Mesothelial cell of epicardium (in vitro differentiated cells): ENCODE data around the gene PRKAR1B. TPM values are rescaled to one million over a fixed set of nuclear protein-coding genes. Genes with fewer than 3 reads are reported as not detected.

Experiments used
- DNase-seq, 2 experiments: peaks; one replicate each; pipeline ENCODE4 v3.0.0; 2021; ENCODE audit warnings: low spot score in 2 of 2; ENCODE audit not compliant: unreplicated experiment in 2 of 2
- H3K27ac Mint-ChIP-seq: 2 replicates; pipeline ENCODE4 v1.8.0; 2021; ENCODE audit warnings: mixed read lengths
- H3K27me3 Mint-ChIP-seq: 2 replicates; pipeline ENCODE4 v1.8.0; 2021; ENCODE audit warnings: low read depth, mixed read lengths
- H3K36me3 Mint-ChIP-seq: 2 replicates; pipeline ENCODE4 v1.8.0; 2021; ENCODE audit warnings: mixed read lengths
- H3K4me1 Mint-ChIP-seq: 2 replicates; pipeline ENCODE4 v1.8.0; 2021; ENCODE audit warnings: mixed read lengths
- H3K4me3 Mint-ChIP-seq: 2 replicates; pipeline ENCODE4 v1.8.0; 2021; ENCODE audit warnings: mild to moderate bottlenecking, moderate library complexity, mixed read lengths
- H3K9me3 Mint-ChIP-seq: 2 replicates; pipeline ENCODE4 v1.8.0; 2021; ENCODE audit warnings: mixed read lengths
- total RNA-seq: library from RNA; stranded (reverse); gene quantifications from 3 replicates; pipeline ENCODE4 v1.2.1, GENCODE V29; 2021
- TF ChIP-seq, protein P1 (sequence below): fragments of 200-600 bp; sonication (generic); IDR thresholded peaks from one replicate; pipeline ENCODE4 v1.5.0; 2021; ENCODE audit warnings: antibody characterized with exemption; ENCODE audit not compliant: unreplicated experiment

Gene PRKAR1B
- total RNA-seq, 1 donor from 2014 or later: 50.6 TPM

DNA sequence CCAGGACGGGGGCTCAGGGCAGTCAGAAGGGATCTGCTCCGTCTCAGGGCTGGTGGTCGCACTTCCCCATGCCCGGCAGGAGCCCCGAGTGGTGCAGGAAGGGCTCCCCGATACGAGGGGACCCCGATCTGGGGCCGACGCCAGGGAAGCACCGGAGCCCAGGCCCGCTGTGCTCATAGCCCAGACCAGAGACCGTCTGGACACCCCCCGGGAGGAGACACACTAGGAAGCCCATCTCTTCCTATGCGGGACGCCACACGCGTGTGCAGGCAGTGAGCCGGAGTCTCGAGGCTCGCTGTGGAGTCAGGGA lies 167.7 kb downstream of the PRKAR1B start:
- no peak for DNase-seq
- H3K36me3 Mint-ChIP-seq: peaks cover 3% of the 10 kb centered on the region
- no peak overlapping the region for H3K27ac Mint-ChIP-seq
- H3K9me3 Mint-ChIP-seq: no peaks in the 10 kb centered on the region
- H3K27me3 Mint-ChIP-seq: no peaks in the 10 kb centered on the region
- no peak overlapping the region for H3K4me3 Mint-ChIP-seq
- H3K4me1 Mint-ChIP-seq: peaks cover 6% of the 10 kb centered on the region
- TF ChIP-seq, protein P1, sequence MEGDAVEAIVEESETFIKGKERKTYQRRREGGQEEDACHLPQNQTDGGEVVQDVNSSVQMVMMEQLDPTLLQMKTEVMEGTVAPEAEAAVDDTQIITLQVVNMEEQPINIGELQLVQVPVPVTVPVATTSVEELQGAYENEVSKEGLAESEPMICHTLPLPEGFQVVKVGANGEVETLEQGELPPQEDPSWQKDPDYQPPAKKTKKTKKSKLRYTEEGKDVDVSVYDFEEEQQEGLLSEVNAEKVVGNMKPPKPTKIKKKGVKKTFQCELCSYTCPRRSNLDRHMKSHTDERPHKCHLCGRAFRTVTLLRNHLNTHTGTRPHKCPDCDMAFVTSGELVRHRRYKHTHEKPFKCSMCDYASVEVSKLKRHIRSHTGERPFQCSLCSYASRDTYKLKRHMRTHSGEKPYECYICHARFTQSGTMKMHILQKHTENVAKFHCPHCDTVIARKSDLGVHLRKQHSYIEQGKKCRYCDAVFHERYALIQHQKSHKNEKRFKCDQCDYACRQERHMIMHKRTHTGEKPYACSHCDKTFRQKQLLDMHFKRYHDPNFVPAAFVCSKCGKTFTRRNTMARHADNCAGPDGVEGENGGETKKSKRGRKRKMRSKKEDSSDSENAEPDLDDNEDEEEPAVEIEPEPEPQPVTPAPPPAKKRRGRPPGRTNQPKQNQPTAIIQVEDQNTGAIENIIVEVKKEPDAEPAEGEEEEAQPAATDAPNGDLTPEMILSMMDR: no peak

DNA sequence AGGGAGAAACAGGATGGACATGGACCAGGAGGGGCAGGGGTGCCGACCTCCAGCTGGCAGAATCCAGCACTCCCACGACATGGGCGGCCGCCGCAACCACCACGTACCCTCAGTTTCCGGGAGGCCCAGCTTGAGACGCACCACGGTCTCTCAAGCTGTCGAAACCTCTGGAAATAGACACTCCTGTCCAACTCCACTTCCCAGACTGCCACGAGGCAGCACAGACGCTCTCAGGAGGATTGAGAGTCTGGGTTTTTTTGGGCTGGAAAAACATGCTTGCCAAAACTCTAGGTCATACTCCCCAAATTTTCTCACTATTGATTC lies 169.6 kb downstream of the PRKAR1B start:
- Mint-ChIP-seq H3K36me3 (peaks cover 8% of the 10 kb centered on the region), H3K27ac (no peak overlapping the region), H3K4me1 (peaks cover 3% of the 10 kb centered on the region)

DNA sequence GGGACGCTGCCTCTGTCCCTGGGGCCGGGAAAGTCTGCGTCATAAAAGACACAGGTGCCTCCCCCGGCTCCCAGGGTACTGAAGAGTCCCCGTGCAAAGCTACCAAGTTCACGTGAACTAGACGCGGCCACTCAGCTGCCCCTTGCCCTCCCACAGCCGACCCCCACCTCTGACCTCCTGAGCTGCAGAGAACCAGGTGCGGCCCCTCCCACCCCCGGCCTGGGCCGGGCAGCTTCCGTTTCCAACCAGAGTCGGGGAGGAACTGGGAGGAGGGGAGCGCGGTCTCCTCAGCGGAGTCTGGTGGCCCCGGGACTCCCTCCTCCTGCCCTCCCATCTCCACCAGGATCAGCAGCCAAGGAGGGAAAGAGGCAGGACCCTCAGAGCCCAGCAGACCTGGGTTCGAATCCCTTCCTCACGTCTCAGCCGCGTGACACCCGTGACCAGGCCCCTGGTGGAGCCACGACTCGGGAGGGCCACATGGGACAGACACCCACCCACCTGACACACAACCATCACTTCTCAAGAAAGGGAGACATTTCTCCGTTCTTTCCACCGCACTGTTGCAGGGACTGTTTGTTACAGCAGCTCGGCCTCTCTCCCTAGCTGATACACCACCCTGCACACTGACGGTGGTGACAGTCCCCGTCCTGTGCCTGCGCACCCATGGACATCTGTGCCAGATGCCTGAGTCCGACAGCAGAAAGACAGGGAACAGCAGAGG lies 170.1 kb downstream of the PRKAR1B start:
- H3K4me1 Mint-ChIP-seq: no peaks in the 10 kb centered on the region
- no peak for DNase-seq
- no peaks in the 10 kb centered on the region for H3K9me3 Mint-ChIP-seq
- H3K27me3 Mint-ChIP-seq: no peaks in the 10 kb centered on the region
- H3K36me3 Mint-ChIP-seq: peaks cover 8% of the 10 kb centered on the region
- no peak overlapping the region for H3K27ac Mint-ChIP-seq
- TF ChIP-seq, protein P1: no peak
- no peak overlapping the region for H3K4me3 Mint-ChIP-seq

More for the DNA sequence above, 169.6 kb downstream of the PRKAR1B start:
- no peaks in the 10 kb centered on the region for H3K9me3 Mint-ChIP-seq
- DNase-seq: no peak
- no peak overlapping the region for H3K4me3 Mint-ChIP-seq
- H3K27me3 Mint-ChIP-seq: no peaks in the 10 kb centered on the region
- TF ChIP-seq, protein P1: no peak

DNA sequence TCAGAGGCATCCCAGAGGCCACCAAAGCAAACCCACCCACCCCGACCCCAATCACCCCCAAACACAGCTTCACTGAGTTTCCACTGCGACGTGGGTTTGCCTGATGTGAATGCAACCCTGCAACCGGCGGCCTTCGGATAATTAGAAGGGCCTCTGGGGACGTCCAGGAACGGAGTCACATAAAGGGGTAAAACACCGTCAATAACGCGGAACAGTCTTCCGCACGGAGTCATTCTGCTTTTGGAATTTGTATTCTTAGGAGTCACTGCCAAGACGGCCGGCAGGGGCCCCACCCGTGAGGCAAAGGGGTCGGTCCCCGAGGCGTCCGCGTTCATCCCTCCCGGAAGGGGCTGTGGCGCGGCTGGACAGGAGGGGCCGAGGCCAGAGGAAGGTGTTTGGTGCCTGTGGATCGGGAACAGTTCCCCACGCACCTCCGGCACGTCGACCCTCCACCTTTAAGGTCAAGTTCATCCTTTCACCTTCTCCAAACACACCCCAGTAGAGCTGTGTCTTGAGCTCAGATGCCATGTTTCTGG lies 170.7 kb downstream of the PRKAR1B start:
- Mint-ChIP-seq H3K4me3 (no peak overlapping the region), H3K4me1 (no peaks in the 10 kb centered on the region), H3K27ac (no peak overlapping the region), H3K36me3 (peaks cover 8% of the 10 kb centered on the region), H3K9me3 (no peaks in the 10 kb centered on the region), H3K27me3 (no peaks in the 10 kb centered on the region)
- TF ChIP-seq, protein P1: no peak
- no peak for DNase-seq

DNA sequence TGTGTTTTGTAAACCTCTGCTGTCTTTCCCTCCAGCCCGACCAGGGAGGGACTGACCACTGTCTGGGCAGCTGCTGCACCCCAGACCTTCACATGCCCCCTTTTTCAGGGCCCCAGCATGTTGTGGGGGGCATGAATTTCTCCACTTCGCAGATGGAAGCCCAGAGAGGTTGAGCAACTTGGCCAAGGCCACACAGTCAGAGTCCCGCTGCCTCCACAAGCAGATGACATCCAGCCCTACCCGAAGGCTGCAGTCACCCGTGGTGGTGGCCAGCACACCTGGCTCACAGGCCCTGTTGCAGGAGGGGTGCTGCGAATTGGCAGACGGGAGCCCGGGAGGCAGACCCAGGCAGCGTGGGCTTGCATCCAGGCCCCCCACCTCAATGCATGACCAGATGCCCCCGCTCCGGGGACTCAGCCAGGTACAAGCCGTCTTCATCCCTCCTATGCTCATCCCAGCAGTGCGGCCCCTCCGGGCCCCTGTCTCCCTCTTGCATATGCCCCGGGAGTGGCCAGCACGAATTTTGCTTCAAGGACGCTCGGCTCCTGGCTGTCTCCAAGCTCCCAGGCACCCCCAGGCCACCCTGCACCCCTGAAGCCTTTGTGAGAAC lies 171.4 kb downstream of the PRKAR1B start:
- Mint-ChIP-seq H3K27ac (no peak overlapping the region), H3K4me1 (no peaks in the 10 kb centered on the region), H3K4me3 (no peak overlapping the region), H3K9me3 (no peaks in the 10 kb centered on the region), H3K27me3 (no peaks in the 10 kb centered on the region), H3K36me3 (peaks cover 8% of the 10 kb centered on the region)
- no peak for DNase-seq
- TF ChIP-seq, protein P1: no peak
